GM19099 (cell line): ENCODE data around the gene ACOD1.

Source experiments
- POLR2A ChIP-seq: IDR thresholded peaks from 3 replicates; pipeline ENCODE4 v1.6.1; 2011; ENCODE audit warnings: low read depth; ENCODE audit not compliant: insufficient read length; ENCODE audit errors: extremely low read depth

Gene ACOD1

DNA sequence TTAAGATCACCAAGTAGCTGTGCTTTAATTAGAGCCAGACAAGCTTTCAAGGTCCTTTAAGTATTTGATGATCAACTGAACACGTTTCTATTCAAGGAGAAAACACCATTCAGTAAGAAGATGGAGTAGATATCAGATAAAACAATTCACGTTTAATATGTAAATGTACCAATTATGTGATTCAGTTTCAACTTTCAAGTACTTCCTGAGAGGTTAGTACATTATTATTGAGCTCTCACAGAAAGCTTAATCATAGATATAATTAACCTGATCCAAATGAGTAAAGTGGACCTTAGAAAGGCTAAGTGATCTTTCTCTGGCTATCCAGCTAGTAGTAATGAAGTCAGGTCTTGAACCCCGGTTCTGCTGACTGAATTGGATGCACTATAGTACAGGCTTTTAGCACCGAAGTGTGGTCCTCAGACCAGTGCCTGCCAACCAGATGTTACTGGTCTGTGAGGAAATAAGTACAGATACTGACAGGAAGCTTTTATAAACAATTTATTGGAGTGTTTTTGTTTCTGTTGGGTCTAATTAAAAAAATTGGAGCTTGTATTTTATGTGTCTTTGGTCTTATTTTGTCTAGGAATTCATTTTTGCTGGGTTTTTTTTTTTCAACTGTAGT, 53.8 kb downstream of the ACOD1 start:
- no peak for TF ChIP-seq POLR2A

DNA sequence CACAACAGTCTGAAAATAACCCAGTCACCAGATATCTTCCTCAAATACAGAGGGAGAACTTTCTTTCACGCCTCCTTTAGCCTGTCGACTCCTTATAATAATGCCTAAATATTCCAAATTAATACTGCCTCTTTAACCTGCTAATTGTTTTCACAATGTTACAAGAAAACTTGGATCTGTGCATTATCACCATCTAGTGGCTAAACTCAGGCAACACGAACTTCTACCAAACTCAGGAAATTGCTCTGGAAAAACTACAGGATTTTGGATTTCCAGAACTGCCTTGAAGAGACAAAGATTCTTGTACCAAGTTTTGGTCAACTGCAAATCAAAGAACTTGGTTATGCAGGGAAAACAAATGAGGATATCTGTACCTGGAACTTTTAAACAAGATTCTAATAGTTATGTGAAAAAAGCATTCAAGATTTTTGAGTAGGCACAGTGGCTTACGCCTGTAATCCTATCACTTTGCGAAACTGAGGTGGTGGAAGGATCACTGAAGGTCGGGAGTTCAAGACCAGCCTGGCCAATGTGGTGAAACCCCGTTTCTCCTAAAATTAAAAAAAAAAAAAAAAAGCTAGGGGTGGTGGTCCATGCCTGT, 54.4 kb downstream of the ACOD1 start:
- no peak for TF ChIP-seq POLR2A
